Endothelial cell of umbilical vein (primary cell): ENCODE measurements around the gene COL7A1. TPM values are rescaled to one million over a fixed set of nuclear protein-coding genes. Genes with fewer than 3 reads are reported as not detected.

Experiments used
- BruUV-seq: library from RNA; stranded (reverse); fragments of 400-500 nt; replicated peaks from 2 replicates; lab custom pipeline; 2021; lab: Mats Ljungman, UMichigan
- CTCF ChIA-PET: fragments of 300-600, 350-600 bp; sonication (Branson Sonifier 250); formaldehyde crosslinking; loops from one replicate; lab custom pipeline; 2021; ENCODE audit warnings: antibody characterized with exemption, inconsistent platforms; lab: Charles Lee
- POLR2A ChIA-PET: fragments of 300-600, 350-600 bp; sonication (Branson Sonifier 250); formaldehyde crosslinking; loops from one replicate; lab custom pipeline; 2021; ENCODE audit warnings: antibody characterized with exemption, inconsistent platforms; lab: Charles Lee
- DNase-seq: peaks from one replicate; pipeline ENCODE4 v3.0.0-alpha.2; 2011; ENCODE audit warnings: low read depth, low spot score
- FAIRE-seq: peaks from 2 replicates; lab custom pipeline; 2011; peaks lifted over from hg19 to GRCh38; lab: Jason Lieb, UNC
- H2AFZ ChIP-seq: 2 replicates; pipeline ENCODE4 v1.6.0; 2012; ENCODE audit warnings: low read depth, low read length, control low read depth, inconsistent platforms
- H3K27ac ChIP-seq: 2 replicates; pipeline ENCODE4 v1.5.1; 2011; ENCODE audit warnings: low read depth, mild to moderate bottlenecking, control low read depth, low read length, moderate library complexity; ENCODE audit not compliant: insufficient read depth
- H3K27me3 ChIP-seq, 2 experiments: 2 replicates each; pipeline versions ENCODE4 v1.6.0 to v1.6.1; 2011; ENCODE audit warnings: low read length in 2 of 2, mixed read lengths in 1 of 2; ENCODE audit not compliant: control insufficient read depth in 2 of 2, insufficient read depth in 2 of 2
- H3K36me3 ChIP-seq, 2 experiments: 2 replicates in 1 of 2; 3 replicates in 1 of 2; pipeline ENCODE4 v1.5.1; 2011; ENCODE audit warnings: low read length in 2 of 2, mild to moderate bottlenecking in 1 of 2, moderate library complexity in 1 of 2; ENCODE audit not compliant: control insufficient read depth in 2 of 2, insufficient read depth in 2 of 2; ENCODE audit errors: extremely low read depth in 1 of 2
- H3K4me1 ChIP-seq: 3 replicates; pipeline ENCODE4 v1.5.1; 2011; ENCODE audit warnings: mild to moderate bottlenecking, low read length; ENCODE audit not compliant: control insufficient read depth, insufficient read depth; ENCODE audit errors: extremely low read depth
- H3K4me2 ChIP-seq: 2 replicates; pipeline ENCODE4 v1.6.1; 2011; ENCODE audit warnings: low read length, control low read depth, mixed read lengths; ENCODE audit not compliant: insufficient read depth
- H3K4me3 ChIP-seq, 3 experiments: fragments of 200-600 bp in 1 of 3; sonication (generic), shearing (Covaris generic) in 1 of 3; replicated peaks in 1 of 3; 2 replicates each; pipeline ENCODE4 v1.5.1; 2011 to 2016; ENCODE audit warnings: control low read depth in 3 of 3, low read length in 3 of 3, mild to moderate bottlenecking in 2 of 3, inconsistent platforms in 1 of 3, low read depth in 1 of 3, moderate library complexity in 1 of 3; ENCODE audit not compliant: insufficient read depth in 1 of 3
- H3K79me2 ChIP-seq: 2 replicates; pipeline ENCODE4 v1.6.0; 2012; ENCODE audit warnings: low read length, inconsistent platforms; ENCODE audit not compliant: control insufficient read depth, insufficient read depth
- H3K9ac ChIP-seq: replicated peaks from 2 replicates; pipeline ENCODE3; 2011; ENCODE audit warnings: low read length, control low read depth; ENCODE audit not compliant: insufficient read depth; ENCODE audit errors: extremely low read depth
- H3K9me1 ChIP-seq: replicated peaks from 3 replicates; pipeline ENCODE4 v1.6.0; 2011; ENCODE audit warnings: mild to moderate bottlenecking, low read length; ENCODE audit not compliant: control insufficient read depth, insufficient read depth; ENCODE audit errors: extremely low read depth
- H3K9me3 ChIP-seq: replicated peaks from 2 replicates; pipeline ENCODE4 v1.5.1; 2012; ENCODE audit warnings: low read length, inconsistent platforms; ENCODE audit not compliant: control insufficient read depth, insufficient read depth
- H4K20me1 ChIP-seq: replicated peaks from 2 replicates; pipeline ENCODE3; 2011; ENCODE audit warnings: mild to moderate bottlenecking, low read length; ENCODE audit not compliant: control insufficient read depth, insufficient read depth; ENCODE audit errors: extremely low read depth
- CTCF ChIP-seq, 2 donors: IDR thresholded peaks; 1 replicate in 1 of 2; 2 replicates in 1 of 2; pipeline ENCODE4 v1.5.1; 2011; ENCODE audit warnings: low read length in 2 of 2, mild to moderate bottlenecking in 2 of 2, moderate library complexity in 2 of 2, control low read depth in 1 of 2, inconsistent platforms in 1 of 2, low read depth in 1 of 2; ENCODE audit not compliant: insufficient read depth in 1 of 2; ENCODE audit errors: extremely low read depth in 1 of 2
- EZH2 ChIP-seq: IDR thresholded peaks from 2 replicates; pipeline ENCODE4 v1.6.1; 2012; ENCODE audit warnings: borderline replicate concordance, low read depth, mild to moderate bottlenecking, moderate library complexity, low read length, inconsistent platforms; ENCODE audit not compliant: severe bottlenecking
- FOS ChIP-seq: IDR thresholded peaks from 2 replicates; pipeline ENCODE4 v1.6.1; 2011; ENCODE audit warnings: mild to moderate bottlenecking, low read length, moderate library complexity, borderline replicate concordance; ENCODE audit not compliant: insufficient read depth
- GATA2 ChIP-seq: IDR thresholded peaks from 2 replicates; pipeline ENCODE4 v1.7.0; 2011; ENCODE audit warnings: low read depth, mild to moderate bottlenecking, moderate library complexity, mixed read lengths, low read length; ENCODE audit not compliant: insufficient read length, insufficient read depth
- JUN ChIP-seq: IDR thresholded peaks from 2 replicates; pipeline ENCODE4 v1.6.1; 2011; ENCODE audit warnings: borderline replicate concordance, low read depth; ENCODE audit not compliant: insufficient read length, insufficient read depth
- MAX ChIP-seq: IDR thresholded peaks from 2 replicates; pipeline ENCODE4 v1.6.1; 2011; ENCODE audit not compliant: insufficient read depth, insufficient read length
- MYC ChIP-seq: IDR thresholded peaks from one replicate; pipeline ENCODE4 v1.6.1; 2011; ENCODE audit warnings: mild to moderate bottlenecking, low read depth, low read length
- POLR2A ChIP-seq: IDR thresholded peaks from 2 replicates; pipeline ENCODE4 v1.6.1; 2012; ENCODE audit warnings: low read depth, mild to moderate bottlenecking, control low read depth, low read length
- POLR2AphosphoS5 ChIP-seq: IDR thresholded peaks from 2 replicates; pipeline ENCODE4 v1.6.1; 2012; ENCODE audit warnings: low read depth, mild to moderate bottlenecking, control low read depth, low read length, moderate library complexity; ENCODE audit not compliant: insufficient read depth
- dilution Hi-C: fragments of 300-500 bp; cut with MboI; formaldehyde crosslinking; loops from one replicate; pipeline ENCODE4 v1.15.0; 2019; ENCODE audit warnings: low sequenced_read_pairs; ENCODE audit not compliant: extremely low pct_ligation_motif_present
- intact Hi-C: fragments of 100-400 bp; cut with micrococcal nuclease; formaldehyde crosslinking; loops from one replicate; pipeline ENCODE4 v1.10.0; 2022
- polyA plus RNA-seq, 4 experiments: library from polyadenylated mRNA; depleted of rRNA in 3 of 4; stranded (reverse) in 3 of 4; unstranded in 1 of 4; fragments of >200 nt; gene quantifications; 2 replicates each; pipeline versions ENCODE4 v1.2.1 to v1.2.3, GENCODE V29; 2011 to 2012; ENCODE audit warnings: missing spikeins in 1 of 4
- total RNA-seq: library from RNA; stranded (reverse); gene quantifications from 2 replicates; pipeline ENCODE4 v1.2.3, GENCODE V29; 2021

COL7A1 gene
- total and polyA plus RNA-seq, 2 donors (not counting 3 experiments of a cell fraction or from before 2014, with no cell fraction given), result 0.55 to 1.9 TPM

GRCh38 chr3:48641396-48641795 lies 46.3 kb upstream of the COL7A1 start:
- no peaks in the 10 kb centered on the region for H3K9me3 ChIP-seq
- H4K20me1 ChIP-seq, result no peaks in the 10 kb centered on the region
- no peaks in the 10 kb centered on the region for H3K36me3 ChIP-seq
- no peak for DNase-seq
- no peaks in the 10 kb centered on the region for H3K9me1 ChIP-seq
- dilution Hi-C loops (no loop called here), intact Hi-C loops (no loop called here)
- H3K4me1 ChIP-seq, result peaks cover 5% of the 10 kb centered on the region
- FAIRE-seq, result no peak
- no peak overlapping the region for H3K4me3 ChIP-seq
- BruUV-seq, result no TSS peak
- POLR2A ChIA-PET, result no interaction called here
- no peak overlapping the region for H3K9ac ChIP-seq
- H3K4me2 ChIP-seq, result no peak overlapping the region
- no peaks in the 10 kb centered on the region for H3K27me3 ChIP-seq
- no peaks in the 10 kb centered on the region for H3K79me2 ChIP-seq
- CTCF ChIA-PET, result no interaction called here
- H3K27ac ChIP-seq, result no peak overlapping the region
- TF ChIP-seq JUN (no peak), POLR2AphosphoS5 (no peak), GATA2 (no peak), MYC (no peak), POLR2A (no peak), EZH2 (no peak), MAX (no peak), CTCF (IDR thresholded peaks at IDR 0.05; ENCODE audit: extremely low read depth in 1 of 2, insufficient read depth in 1 of 2, low read depth in 1 of 2, low read length in 2 of 2) (no peak), FOS (no peak)
- no peak overlapping the region for H2AFZ ChIP-seq
